Activated T-helper 17 cell treated with anti-CD3 and anti-CD28 coated beads, Interleukin-2, amount 50 U/mL, for 72 hours (primary cell): Measurements from ENCODE around the gene RAPGEFL1. TPM values are rescaled to one million over a fixed set of nuclear protein-coding genes. Genes with fewer than 3 reads are reported as not detected.
A peak's percentile ranks its signal among the peaks of the same experiment; 100 is the strongest.
"Not testable (repeated sequence)": the region's sequence is repeated elsewhere in the genome, so short reads cannot be mapped to it uniquely, and the experiment has no call there.

Experiments
- ATAC-seq: fragments of 150-1000 bp; cut with Tn5 transposase; replicated peaks from 2 replicates; pipeline ENCODE4 v1.10.0; 2021; ENCODE audit warnings: mild to moderate bottlenecking, moderate library complexity
- H3K27ac Mint-ChIP-seq: one replicate; pipeline ENCODE4 v1.8.0; 2022; ENCODE audit warnings: mixed read lengths
- H3K27me3 Mint-ChIP-seq: one replicate; pipeline ENCODE4 v1.8.0; 2022; ENCODE audit warnings: mixed read lengths
- H3K36me3 Mint-ChIP-seq: one replicate; pipeline ENCODE4 v1.8.0; 2022; ENCODE audit warnings: low read depth, mild to moderate bottlenecking, mixed read lengths
- H3K4me1 Mint-ChIP-seq: one replicate; pipeline ENCODE4 v1.8.0; 2022; ENCODE audit warnings: mixed read lengths
- H3K4me3 Mint-ChIP-seq: one replicate; pipeline ENCODE4 v1.8.0; 2022; ENCODE audit warnings: mild to moderate bottlenecking, mixed read lengths
- H3K9me3 Mint-ChIP-seq: one replicate; pipeline ENCODE4 v1.8.0; 2022; ENCODE audit warnings: mixed read lengths
- total RNA-seq, 2 donors: library from RNA; stranded (reverse); gene quantifications; one replicate each; pipeline ENCODE4 v1.2.3, GENCODE V29; 2022

Gene RAPGEFL1
- total RNA-seq, 2 donors from 2014 or later, result 9.4 to 9.9 TPM

DNA sequence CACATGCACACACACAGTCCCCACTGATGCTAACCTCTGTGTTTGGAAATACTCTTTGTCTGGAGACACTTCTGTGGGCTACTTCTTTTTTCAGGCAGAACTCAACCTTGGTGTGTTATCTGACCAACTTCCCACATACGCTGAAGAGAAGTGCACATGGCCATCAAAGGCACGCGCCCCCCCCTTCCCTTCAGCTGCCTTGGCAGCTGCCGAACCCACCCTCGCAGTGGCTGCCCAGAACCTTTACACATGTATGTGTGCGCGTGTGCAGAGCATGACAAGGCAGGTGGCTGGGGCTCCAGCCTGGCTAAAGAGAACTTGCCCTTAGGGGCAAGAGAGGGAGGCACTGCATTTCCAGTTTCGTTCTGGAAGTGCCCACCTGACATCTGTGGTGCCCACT, 3.9 kb downstream of the RAPGEFL1 start:
- Mint-ChIP-seq H3K4me1 (peaks cover 8% of the 10 kb centered on the region), H3K9me3 (no peaks in the 10 kb centered on the region), H3K27me3 (no peaks in the 10 kb centered on the region), H3K4me3 (no peak overlapping the region), H3K36me3 (peaks cover 9% of the 10 kb centered on the region), H3K27ac (no peak overlapping the region)
- no peak for ATAC-seq

- Mint-ChIP-seq H3K36me3 (no peaks in the 10 kb centered on the region), H3K4me1 (no peaks in the 10 kb centered on the region), H3K27me3 (no peaks in the 10 kb centered on the region), H3K9me3 (no peaks in the 10 kb centered on the region), H3K27ac (no peak overlapping the region), H3K4me3 (no peak overlapping the region)
- no peak for ATAC-seq
Measured at GRCh38 chr17:40182606-40183005, 5.3 kb downstream of the RAPGEFL1 start.

GRCh38 chr17:40187238-40187637, 10.0 kb downstream of the RAPGEFL1 start:
- H3K4me1 Mint-ChIP-seq, result no peaks in the 10 kb centered on the region
- no peak overlapping the region for H3K4me3 Mint-ChIP-seq
- H3K27ac Mint-ChIP-seq, result no peak overlapping the region
- ATAC-seq, result no peak
- H3K9me3 Mint-ChIP-seq, result no peaks in the 10 kb centered on the region
- H3K27me3 Mint-ChIP-seq, result no peaks in the 10 kb centered on the region
- no peaks in the 10 kb centered on the region for H3K36me3 Mint-ChIP-seq

GRCh38 chr17:40188694-40189093, 11.4 kb downstream of the RAPGEFL1 start:
- Mint-ChIP-seq H3K36me3 (no peaks in the 10 kb centered on the region), H3K27me3 (no peaks in the 10 kb centered on the region), H3K27ac (no peak overlapping the region), H3K9me3 (no peaks in the 10 kb centered on the region), H3K4me1 (no peaks in the 10 kb centered on the region), H3K4me3 (no peak overlapping the region)
- no peak for ATAC-seq

DNA sequence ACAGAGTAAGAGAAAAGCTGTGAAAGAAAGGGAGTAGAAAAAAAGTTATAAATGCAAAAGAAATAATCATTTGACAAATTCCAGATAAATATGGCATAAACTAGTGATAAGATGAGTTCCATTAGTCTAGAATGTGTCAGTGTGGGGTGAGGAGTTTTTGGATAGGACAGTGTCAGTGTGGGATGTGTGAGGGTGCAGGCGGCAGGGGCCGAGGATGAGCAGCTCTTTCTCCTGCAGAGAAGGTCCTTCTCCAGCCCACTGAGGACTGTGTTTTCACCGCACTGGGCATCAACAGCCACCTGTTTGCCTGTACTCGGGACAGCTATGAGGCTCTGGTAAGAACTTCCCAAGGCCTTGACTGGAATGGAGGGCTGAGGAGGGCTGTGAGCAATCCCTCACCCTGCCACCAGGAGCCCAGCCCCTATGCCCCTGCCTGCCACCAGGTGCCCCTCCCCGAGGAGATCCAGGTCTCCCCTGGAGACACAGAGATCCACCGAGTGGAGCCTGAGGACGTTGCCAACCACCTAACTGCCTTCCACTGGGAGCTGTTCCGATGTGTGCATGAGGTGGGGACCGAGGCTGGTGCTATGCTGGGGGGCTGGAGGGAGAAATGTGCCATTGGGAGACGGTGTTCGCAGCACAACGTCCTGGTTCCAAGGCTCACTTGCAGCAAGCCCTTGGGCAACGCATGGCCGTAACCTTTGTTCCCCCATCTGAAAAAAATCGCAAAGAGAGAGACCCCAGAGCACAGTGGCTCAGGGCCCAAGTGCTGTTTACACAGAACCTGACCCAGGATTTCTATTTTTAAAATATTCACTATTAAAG, 13.1 kb downstream of the RAPGEFL1 start:
- Mint-ChIP-seq H3K4me1 (no peaks in the 10 kb centered on the region), H3K36me3 (no peaks in the 10 kb centered on the region), H3K27ac (no peak overlapping the region), H3K9me3 (no peaks in the 10 kb centered on the region), H3K4me3 (peak overlapping the region; percentile 87), H3K27me3 (no peaks in the 10 kb centered on the region)
- peak; percentile 27 for ATAC-seq

GRCh38 chr17:40191237-40192208, 14.3 kb downstream of the RAPGEFL1 start:
- H3K36me3 Mint-ChIP-seq, result no peaks in the 10 kb centered on the region
- peak overlapping the region; percentile 77 for H3K27ac Mint-ChIP-seq
- no peaks in the 10 kb centered on the region for H3K4me1 Mint-ChIP-seq
- peak; percentile 92 for ATAC-seq
- H3K27me3 Mint-ChIP-seq, result no peaks in the 10 kb centered on the region
- H3K4me3 Mint-ChIP-seq, result peak overlapping the region; percentile 87
- H3K9me3 Mint-ChIP-seq, result no peaks in the 10 kb centered on the region

DNA sequence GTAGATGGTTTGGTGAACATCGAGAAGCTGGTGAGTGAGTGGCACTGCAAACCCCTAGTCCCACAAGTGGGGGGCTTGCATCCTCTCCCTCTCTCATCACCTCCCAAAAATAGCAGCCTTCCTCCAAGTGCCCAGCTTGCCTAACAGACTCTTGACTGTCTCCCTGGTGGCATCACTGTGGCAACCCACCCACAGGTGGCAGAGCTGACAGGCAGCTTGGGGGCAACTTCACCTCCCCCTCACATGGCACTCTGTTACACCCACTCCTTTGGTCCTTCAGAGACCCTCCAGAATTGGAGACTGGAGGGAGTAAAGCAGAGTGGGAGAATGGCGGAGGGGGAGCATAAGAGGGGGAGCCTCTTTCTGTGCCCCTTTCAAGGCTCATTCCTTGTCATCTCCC, 15.7 kb downstream of the RAPGEFL1 start:
- H3K4me1 Mint-ChIP-seq, result no peaks in the 10 kb centered on the region
- no peaks in the 10 kb centered on the region for H3K36me3 Mint-ChIP-seq
- no peak for ATAC-seq
- no peaks in the 10 kb centered on the region for H3K9me3 Mint-ChIP-seq
- H3K27me3 Mint-ChIP-seq, result peaks cover 4% of the 10 kb centered on the region
- H3K4me3 Mint-ChIP-seq, result no peak overlapping the region
- no peak overlapping the region for H3K27ac Mint-ChIP-seq

DNA sequence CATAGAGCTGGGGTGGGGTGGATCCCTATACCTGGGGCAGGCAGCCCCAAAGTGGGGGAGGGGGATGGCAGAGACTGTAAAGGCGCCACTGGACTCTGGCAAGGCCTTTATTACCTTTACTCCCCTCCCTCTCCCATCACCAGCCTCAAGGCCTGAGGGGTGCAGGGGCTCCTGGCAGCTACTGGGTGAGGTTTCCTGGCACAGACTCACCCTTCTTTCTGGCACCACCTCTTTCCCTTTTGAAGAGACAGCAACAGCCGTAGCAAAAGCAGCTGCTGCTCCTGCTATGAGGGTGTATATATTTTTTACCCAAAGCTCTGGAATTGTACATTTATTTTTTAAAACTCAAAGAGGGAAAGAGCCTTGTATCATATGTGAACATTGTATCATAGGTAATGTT, 17.6 kb downstream of the RAPGEFL1 start:
- no peak for ATAC-seq
- Mint-ChIP-seq H3K27me3 (peaks cover 4% of the 10 kb centered on the region), H3K36me3 (no peaks in the 10 kb centered on the region), H3K9me3 (no peaks in the 10 kb centered on the region), H3K27ac (no peak overlapping the region), H3K4me3 (no peak overlapping the region), H3K4me1 (no peaks in the 10 kb centered on the region)

DNA sequence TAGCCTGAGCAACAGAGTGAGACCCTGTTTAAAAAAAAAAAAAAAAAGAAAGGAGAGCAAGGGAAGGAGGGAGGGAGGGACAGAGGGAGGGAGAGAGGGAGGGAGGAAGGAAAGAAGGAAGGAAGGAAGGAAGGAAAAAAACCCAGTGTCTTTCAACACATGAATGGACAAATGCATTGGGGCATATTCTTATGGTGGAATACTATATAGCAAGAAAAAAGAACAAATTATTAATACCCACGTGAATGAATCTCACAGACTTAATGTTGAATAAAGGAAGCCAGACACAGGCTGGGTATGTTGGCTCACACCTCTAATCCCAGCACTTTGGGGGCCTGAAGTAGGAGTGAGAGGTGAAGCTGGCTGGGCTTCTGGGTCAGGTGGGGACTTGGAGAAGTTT, 20.3 kb downstream of the RAPGEFL1 start:
- Mint-ChIP-seq H3K27ac (no peak overlapping the region), H3K27me3 (peaks cover 4% of the 10 kb centered on the region), H3K4me3 (no peak overlapping the region), H3K4me1 (no peaks in the 10 kb centered on the region), H3K9me3 (no peaks in the 10 kb centered on the region), H3K36me3 (no peaks in the 10 kb centered on the region)
- no peak for ATAC-seq

- not testable (repeated sequence) for H3K9me3 Mint-ChIP-seq, H3K36me3 Mint-ChIP-seq, H3K4me1 Mint-ChIP-seq, H3K27me3 Mint-ChIP-seq, H3K27ac Mint-ChIP-seq
- peak; percentile 33 for ATAC-seq
- peak overlapping the region; percentile 27 for H3K4me3 Mint-ChIP-seq
Measured at GRCh38 chr17:40197965-40198456, 20.7 kb downstream of the RAPGEFL1 start.

DNA sequence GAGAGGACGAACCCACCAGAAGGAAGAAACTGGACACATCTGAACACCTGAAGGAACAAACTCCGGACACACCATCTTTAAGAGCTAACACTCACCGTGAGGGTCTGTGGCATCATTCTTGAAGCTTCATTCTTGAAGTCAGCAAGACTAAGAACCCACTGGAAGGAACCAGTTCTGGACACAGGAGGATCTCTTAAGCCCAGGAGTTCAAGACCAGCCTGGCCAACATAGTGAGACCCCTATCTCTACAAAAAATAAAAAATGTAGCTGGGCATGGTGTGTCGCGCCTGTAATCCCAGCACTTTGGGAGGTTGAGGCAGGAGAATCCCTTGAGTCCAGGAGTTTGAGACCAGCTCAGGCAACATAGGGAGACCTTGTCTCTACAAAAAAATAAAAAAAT, 21.3 kb downstream of the RAPGEFL1 start:
- H3K27me3 Mint-ChIP-seq, result peaks cover 4% of the 10 kb centered on the region
- no peak for ATAC-seq
- H3K4me3 Mint-ChIP-seq, result peak overlapping the region; percentile 27
- H3K27ac Mint-ChIP-seq, result no peak overlapping the region
- no peaks in the 10 kb centered on the region for H3K36me3 Mint-ChIP-seq
- H3K4me1 Mint-ChIP-seq, result no peaks in the 10 kb centered on the region
- H3K9me3 Mint-ChIP-seq, result no peaks in the 10 kb centered on the region

GRCh38 chr17:40203131-40203530, 25.9 kb downstream of the RAPGEFL1 start:
- no peaks in the 10 kb centered on the region for H3K4me1 Mint-ChIP-seq
- no peaks in the 10 kb centered on the region for H3K9me3 Mint-ChIP-seq
- H3K36me3 Mint-ChIP-seq, result no peaks in the 10 kb centered on the region
- H3K27ac Mint-ChIP-seq, result no peak overlapping the region
- H3K27me3 Mint-ChIP-seq, result no peaks in the 10 kb centered on the region
- H3K4me3 Mint-ChIP-seq, result no peak overlapping the region
- no peak for ATAC-seq

- not testable (repeated sequence) for H3K27me3 Mint-ChIP-seq, H3K4me3 Mint-ChIP-seq, ATAC-seq, H3K9me3 Mint-ChIP-seq, H3K36me3 Mint-ChIP-seq, H3K27ac Mint-ChIP-seq, H3K4me1 Mint-ChIP-seq
Measured at GRCh38 chr17:40206193-40206592, 28.9 kb downstream of the RAPGEFL1 start.

DNA sequence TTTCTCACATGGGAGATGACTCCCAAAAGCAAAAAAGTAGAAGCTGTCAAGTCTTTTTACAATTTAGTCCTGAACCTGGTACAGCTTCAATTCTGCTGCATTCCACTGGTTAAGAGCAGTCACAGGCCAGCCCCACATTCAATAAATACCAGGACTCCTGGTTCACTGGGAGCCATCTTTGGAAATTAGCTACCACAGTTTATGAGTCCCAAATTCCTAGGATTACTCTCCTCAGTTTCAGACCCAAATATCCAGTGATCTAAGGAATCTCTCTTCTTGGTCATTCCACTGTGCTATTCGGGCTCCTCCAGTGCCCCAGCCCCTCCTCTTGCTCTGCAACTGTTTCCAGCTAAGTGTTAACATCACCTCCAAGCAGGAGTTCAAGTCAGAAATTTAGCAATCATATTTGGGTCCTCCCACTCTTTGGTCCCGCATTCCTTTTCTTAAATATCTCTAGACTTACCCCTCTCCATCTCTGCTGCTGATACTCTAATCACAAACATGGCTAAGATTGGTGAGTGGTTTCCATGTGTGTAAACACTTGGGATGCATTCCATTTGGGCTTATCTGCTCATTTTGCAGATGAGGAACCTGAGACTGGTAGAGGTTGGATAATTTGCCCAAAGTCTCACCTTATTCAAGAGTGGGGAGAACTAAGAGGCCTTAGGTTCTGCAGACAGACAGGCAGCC, 32.3 kb downstream of the RAPGEFL1 start:
- Mint-ChIP-seq H3K27me3 (no peaks in the 10 kb centered on the region), H3K9me3 (no peaks in the 10 kb centered on the region), H3K27ac (no peak overlapping the region), H3K36me3 (no peaks in the 10 kb centered on the region), H3K4me1 (no peaks in the 10 kb centered on the region), H3K4me3 (no peak overlapping the region)
- ATAC-seq, result no peak
